Cerebellar cortex (tissue), 1 donor: Measurements from ENCODE around the gene CNN2.

Experiments
- DNase-seq: peaks from one replicate; pipeline ENCODE4 v3.0.0-alpha.2; 2015; ENCODE audit warnings: low spot score

CNN2 gene

GRCh38 chr19:1065606-1066109 lies 39.2 kb downstream of the CNN2 start:
- DNase-seq, result no peak

GRCh38 chr19:1066251-1066747 lies 39.9 kb downstream of the CNN2 start:
- DNase-seq, result no peak

- DNase-seq, result no peak
Observed at GRCh38 chr19:1066748-1067340, 40.4 kb downstream of the CNN2 start, which contains the start of gene ARHGAP45. Gene ARHGAP45 (plus strand): TSS chr19:1067167. CDS start chr19:1067406, 239 bp downstream.

GRCh38 chr19:1067341-1067957 lies 41.0 kb downstream of the CNN2 start:
- DNase-seq, result no peak

- no peak for DNase-seq
Observed at GRCh38 chr19:1068009-1069001, 41.9 kb downstream of the CNN2 start.

- no peak for DNase-seq
Observed at GRCh38 chr19:1069009-1069779, 42.8 kb downstream of the CNN2 start.

- DNase-seq, result peak; percentile 51
Observed at GRCh38 chr19:1070576-1070930, 44.1 kb downstream of the CNN2 start.

- DNase-seq, result peak; percentile 22
Observed at GRCh38 chr19:1070931-1071791, 44.8 kb downstream of the CNN2 start.

- no peak for DNase-seq
Observed at GRCh38 chr19:1072371-1073015, 46.1 kb downstream of the CNN2 start.

GRCh38 chr19:1073063-1073955 lies 46.9 kb downstream of the CNN2 start:
- no peak for DNase-seq

GRCh38 chr19:1073956-1074517 lies 47.6 kb downstream of the CNN2 start:
- no peak for DNase-seq

GRCh38 chr19:1074544-1075283 lies 48.3 kb downstream of the CNN2 start:
- DNase-seq, result peak; percentile 26

GRCh38 chr19:1076046-1076386 lies 49.6 kb downstream of the CNN2 start:
- no peak for DNase-seq

GRCh38 chr19:1076951-1077350 lies 50.5 kb downstream of the CNN2 start:
- peak; percentile 26 for DNase-seq

- DNase-seq, result no peak
Observed at GRCh38 chr19:1079566-1080111, 53.2 kb downstream of the CNN2 start.

- DNase-seq, result no peak
Observed at GRCh38 chr19:1080360-1081161, 54.2 kb downstream of the CNN2 start.
